Neural cell (in vitro differentiated cells): ENCODE measurements around the gene WASHC2A.
"Not testable (repeated sequence)": the region's sequence is repeated elsewhere in the genome, so short reads cannot be mapped to it uniquely, and the experiment has no call there.

ENCODE experiments used
- CTCF ChIP-seq: fragments of 450-650 bp; IDR thresholded peaks from 2 replicates; pipeline ENCODE4 v1.5.1; 2014; ENCODE audit warnings: antibody characterized with exemption, mild to moderate bottlenecking, moderate library complexity; ENCODE audit not compliant: poor library complexity, severe bottlenecking
- EZH2 ChIP-seq: fragments of 200-600, 300-800 bp; shearing (Covaris generic), sonication (generic); IDR thresholded peaks from 2 replicates; pipeline ENCODE4 v1.6.1; 2014; ENCODE audit warnings: antibody characterized with exemption, low read length, borderline replicate concordance, mild to moderate bottlenecking; ENCODE audit not compliant: insufficient read depth, poor library complexity, severe bottlenecking
- MXI1 ChIP-seq: fragments of 450-650 bp; conservative IDR thresholded peaks from 2 replicates; pipeline ENCODE4 v1.6.1; 2014; ENCODE audit warnings: antibody characterized with exemption, mild to moderate bottlenecking; ENCODE audit not compliant: poor library complexity, severe bottlenecking
- RAD21 ChIP-seq: fragments of 450-650 bp; conservative IDR thresholded peaks from 2 replicates; pipeline ENCODE4 v1.6.1; 2014; ENCODE audit warnings: antibody characterized with exemption, mild to moderate bottlenecking, moderate library complexity

GRCh38 chr10:50075544-50075943 lies 7.8 kb downstream of the WASHC2A start:
- TF ChIP-seq CTCF, EZH2, RAD21, MXI1: not testable (repeated sequence)
